Activated CD8-positive, alpha-beta T cell treated with anti-CD3 and anti-CD28 coated beads, Interleukin-2, amount 10 ng/mL, durations not matched to agents 7 days and 5 days (primary cell): ENCODE measurements around the gene GPX6. TPM values are rescaled to one million over a fixed set of nuclear protein-coding genes. Genes with fewer than 3 reads are reported as not detected.

Experiments
- ATAC-seq: fragments of 150-1000 bp; cut with Tn5 transposase; one replicate; pipeline ENCODE4 v1.10.0; 2021; ENCODE audit warnings: moderate library complexity
- CTCF ChIA-PET: fragments of 350-600 bp; sonication (Branson Sonifier 250); formaldehyde crosslinking; loops from one replicate; lab custom pipeline; 2021; ENCODE audit warnings: antibody characterized with exemption; lab: Charles Lee
- POLR2A ChIA-PET: fragments of 350-600 bp; sonication (Branson Sonifier 250); formaldehyde crosslinking; loops from one replicate; lab custom pipeline; 2021; ENCODE audit warnings: antibody characterized with exemption; lab: Charles Lee
- DNase-seq: peaks from one replicate; pipeline ENCODE4 v3.0.0-alpha.2; 2020
- H3K27ac Mint-ChIP-seq: one replicate; pipeline ENCODE4 v1.8.0; 2021; ENCODE audit warnings: mild to moderate bottlenecking, mixed read lengths
- H3K27me3 Mint-ChIP-seq: one replicate; pipeline ENCODE4 v1.8.0; 2021; ENCODE audit warnings: low read depth, mixed read lengths
- H3K36me3 Mint-ChIP-seq: one replicate; pipeline ENCODE4 v1.8.0; 2021; ENCODE audit warnings: low read depth, mixed read lengths
- H3K4me1 Mint-ChIP-seq: one replicate; pipeline ENCODE4 v1.8.0; 2021; ENCODE audit warnings: low read depth, mixed read lengths
- H3K4me3 Mint-ChIP-seq: one replicate; pipeline ENCODE4 v1.8.0; 2021; ENCODE audit warnings: mild to moderate bottlenecking, mixed read lengths
- H3K9me3 Mint-ChIP-seq: one replicate; pipeline ENCODE4 v1.8.0; 2022; ENCODE audit warnings: mixed read lengths; ENCODE audit not compliant: insufficient read depth
- total RNA-seq, 2 experiments: library from RNA; stranded (reverse); gene quantifications; one replicate each; pipeline ENCODE4 v1.2.3, GENCODE V29; 2021

GPX6 gene
- total RNA-seq, 2 experiments from 2014 or later = not detected

DNA sequence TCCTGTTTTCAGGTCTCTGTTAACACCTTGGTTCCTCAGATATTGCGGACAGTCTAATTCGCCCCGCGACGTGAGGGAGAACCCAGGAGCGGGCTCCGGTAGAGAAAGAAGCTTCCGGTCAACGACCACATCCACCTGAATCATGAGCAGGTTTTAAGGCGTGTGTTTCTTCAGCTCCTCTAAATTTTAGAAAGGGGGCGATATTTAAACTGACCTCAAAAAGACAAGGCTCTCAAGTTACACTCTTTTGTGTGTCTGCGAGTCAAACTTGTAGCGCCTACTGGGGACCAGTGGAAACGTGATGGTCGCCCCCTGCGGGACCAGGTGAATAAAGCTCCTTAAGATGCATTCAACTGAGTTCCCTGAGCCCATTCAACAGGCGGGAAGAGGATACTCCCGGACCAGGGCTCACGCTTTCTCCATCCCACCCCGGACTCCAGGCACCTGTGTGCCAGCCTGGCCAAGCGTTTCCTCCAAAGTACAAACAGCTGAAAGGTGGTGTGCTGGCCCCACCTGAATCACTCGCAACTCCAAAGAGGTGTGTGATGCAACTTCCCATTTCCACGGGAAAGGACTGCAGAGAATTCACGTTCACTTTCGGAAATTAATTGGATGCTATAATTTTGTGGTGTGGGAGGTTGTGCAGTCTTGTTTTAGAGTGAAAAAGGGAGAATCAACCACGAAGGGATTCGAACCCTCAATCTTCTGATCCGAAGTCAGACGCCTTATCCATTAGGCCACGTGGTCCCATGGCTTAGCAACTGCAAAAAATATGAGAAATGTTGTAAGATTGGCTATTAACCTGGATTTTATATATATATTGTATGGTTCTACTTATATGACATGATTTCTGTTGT lies 27.1 kb upstream of the GPX6 start:
- ChIA-PET POLR2A (interaction anchor here (1.2 kb wide), 1 partner anchor 193 kb away, joined by 4 read pairs; the partner anchor contains the start of gene ZKSCAN3), CTCF (interaction anchor here (0.8 to 1.8 kb wide), 19 partner anchors 9 to 193 kb away, joined by 3 to 9 read pairs (median 4); partner anchors contain the start of genes GPX6 and ZKSCAN3)
- H3K4me3 Mint-ChIP-seq = peak overlapping the region; percentile 74
- ATAC-seq = peak; percentile 81
- peak; percentile 69 for DNase-seq
- H3K9me3 Mint-ChIP-seq = peaks cover 6% of the 10 kb centered on the region
- peaks cover 25% of the 10 kb centered on the region for H3K4me1 Mint-ChIP-seq
- H3K27me3 Mint-ChIP-seq = peaks cover 61% of the 10 kb centered on the region
- H3K36me3 Mint-ChIP-seq = peaks cover 2% of the 10 kb centered on the region
- H3K27ac Mint-ChIP-seq = peak overlapping the region; percentile 65

DNA sequence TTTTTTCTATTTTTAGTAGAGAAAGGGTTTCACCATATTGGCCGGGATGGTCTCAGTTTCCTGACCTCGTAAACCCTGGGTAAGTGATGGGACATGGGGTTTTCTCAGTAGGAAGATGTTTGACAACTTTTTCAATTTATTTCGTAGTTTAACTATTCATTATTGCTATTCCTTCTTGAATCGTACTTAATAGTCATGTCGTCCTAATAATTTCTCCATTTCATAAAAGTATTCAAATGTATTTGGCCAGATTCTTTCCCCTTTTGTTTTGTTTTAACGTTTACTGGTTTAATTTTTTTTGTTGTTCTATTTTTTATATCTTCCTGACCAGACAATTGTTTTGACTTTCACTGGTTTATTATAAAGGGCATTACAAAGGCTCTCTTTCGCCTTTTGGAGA lies 26.4 kb upstream of the GPX6 start:
- no peak for DNase-seq
- ChIA-PET POLR2A (interaction anchor here (1.2 kb wide), 1 partner anchor 193 kb away, joined by 4 read pairs; the partner anchor contains the start of gene ZKSCAN3), CTCF (interaction anchor here (1.0 to 1.8 kb wide), 14 partner anchors 9 to 192 kb away, joined by 3 to 9 read pairs (median 4); partner anchors contain the start of genes GPX6 and ZKSCAN3)
- H3K4me3 Mint-ChIP-seq = peak overlapping the region; percentile 74
- peaks cover 2% of the 10 kb centered on the region for H3K36me3 Mint-ChIP-seq
- H3K9me3 Mint-ChIP-seq = peaks cover 6% of the 10 kb centered on the region
- H3K4me1 Mint-ChIP-seq = peaks cover 30% of the 10 kb centered on the region
- H3K27me3 Mint-ChIP-seq = peaks cover 60% of the 10 kb centered on the region
- no peak for ATAC-seq
- H3K27ac Mint-ChIP-seq = peak overlapping the region; percentile 65

- peak overlapping the region; percentile 35 for H3K4me3 Mint-ChIP-seq
- peaks cover 6% of the 10 kb centered on the region for H3K9me3 Mint-ChIP-seq
- ATAC-seq (no peak), DNase-seq (no peak)
- ChIA-PET CTCF (no interaction called here), POLR2A (no interaction called here)
- peaks cover 69% of the 10 kb centered on the region for H3K27me3 Mint-ChIP-seq
- H3K4me1 Mint-ChIP-seq = peaks cover 19% of the 10 kb centered on the region
- peaks cover 2% of the 10 kb centered on the region for H3K36me3 Mint-ChIP-seq
- no peak overlapping the region for H3K27ac Mint-ChIP-seq
Measured at GRCh38 chr6:28537509-28538140, 22.0 kb upstream of the GPX6 start.

- peaks cover 13% of the 10 kb centered on the region for H3K4me1 Mint-ChIP-seq
- ATAC-seq = no peak
- ChIA-PET CTCF (no interaction called here), POLR2A (no interaction called here)
- H3K36me3 Mint-ChIP-seq = peaks cover under 1% of the 10 kb centered on the region
- peaks cover 68% of the 10 kb centered on the region for H3K27me3 Mint-ChIP-seq
- H3K27ac Mint-ChIP-seq = no peak overlapping the region
- DNase-seq = no peak
- peak overlapping the region; percentile 35 for H3K4me3 Mint-ChIP-seq
- H3K9me3 Mint-ChIP-seq = peaks cover 2% of the 10 kb centered on the region
Measured at GRCh38 chr6:28537065-28537464, 21.5 kb upstream of the GPX6 start.

- Mint-ChIP-seq H3K27ac (no peak overlapping the region), H3K4me3 (no peak overlapping the region), H3K36me3 (no peaks in the 10 kb centered on the region), H3K4me1 (peaks cover 10% of the 10 kb centered on the region), H3K27me3 (peaks cover 65% of the 10 kb centered on the region), H3K9me3 (no peaks in the 10 kb centered on the region)
- ChIA-PET POLR2A (no interaction called here), CTCF (no interaction called here)
- DNase-seq (no peak), ATAC-seq (no peak)
Measured at GRCh38 chr6:28534875-28535274, 19.3 kb upstream of the GPX6 start.

DNA sequence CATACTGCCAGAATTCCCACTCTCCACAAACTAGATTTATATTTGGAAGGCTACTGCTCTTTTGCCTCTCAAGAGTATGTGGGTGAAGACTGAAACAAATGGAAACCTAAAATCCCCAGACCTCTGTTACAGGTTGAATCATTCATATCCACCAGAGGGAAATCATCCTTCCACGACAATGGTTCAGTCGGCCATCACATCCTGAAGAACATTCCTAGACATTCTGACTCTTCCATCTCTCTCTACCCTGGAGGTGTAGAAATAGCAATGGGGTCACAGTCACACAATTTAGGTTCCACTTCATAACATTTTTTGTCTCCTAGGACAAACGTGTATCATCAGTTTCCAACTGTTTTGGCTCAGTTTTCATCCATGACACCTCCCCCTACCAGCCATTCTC lies 18.7 kb upstream of the GPX6 start:
- ChIA-PET POLR2A (no interaction called here), CTCF (no interaction called here)
- DNase-seq = no peak
- H3K27me3 Mint-ChIP-seq = peaks cover 63% of the 10 kb centered on the region
- H3K9me3 Mint-ChIP-seq = no peaks in the 10 kb centered on the region
- H3K27ac Mint-ChIP-seq = no peak overlapping the region
- H3K4me1 Mint-ChIP-seq = peaks cover 10% of the 10 kb centered on the region
- no peak for ATAC-seq
- no peaks in the 10 kb centered on the region for H3K36me3 Mint-ChIP-seq
- no peak overlapping the region for H3K4me3 Mint-ChIP-seq

GRCh38 chr6:28531479-28532128 lies 16.0 kb upstream of the GPX6 start:
- H3K9me3 Mint-ChIP-seq = no peaks in the 10 kb centered on the region
- ATAC-seq = no peak
- ChIA-PET CTCF (interaction anchor here (1.2 to 1.6 kb wide), 3 partner anchors 11 to 176 kb away, joined by 3 read pairs; no protein-coding TSS in a partner anchor), POLR2A (no interaction called here)
- no peak overlapping the region for H3K27ac Mint-ChIP-seq
- peaks cover 63% of the 10 kb centered on the region for H3K27me3 Mint-ChIP-seq
- no peak for DNase-seq
- peaks cover 3% of the 10 kb centered on the region for H3K4me1 Mint-ChIP-seq
- no peak overlapping the region for H3K4me3 Mint-ChIP-seq
- no peaks in the 10 kb centered on the region for H3K36me3 Mint-ChIP-seq

GRCh38 chr6:28530777-28531176 lies 15.2 kb upstream of the GPX6 start:
- DNase-seq (no peak), ATAC-seq (no peak)
- no peaks in the 10 kb centered on the region for H3K36me3 Mint-ChIP-seq
- ChIA-PET POLR2A (no interaction called here), CTCF (interaction anchor here (1.2 to 1.6 kb wide), 2 partner anchors 12 to 175 kb away, joined by 3 read pairs; no protein-coding TSS in a partner anchor)
- no peak overlapping the region for H3K4me3 Mint-ChIP-seq
- no peak overlapping the region for H3K27ac Mint-ChIP-seq
- peaks cover 5% of the 10 kb centered on the region for H3K4me1 Mint-ChIP-seq
- peaks cover 65% of the 10 kb centered on the region for H3K27me3 Mint-ChIP-seq
- no peaks in the 10 kb centered on the region for H3K9me3 Mint-ChIP-seq

GRCh38 chr6:28525496-28526039 lies 10.0 kb upstream of the GPX6 start, which contains the start of gene GPX5:
GPX5 (plus strand) TSS chr6:28525881; CDS start chr6:28526014, 133 bp downstream.
- H3K9me3 Mint-ChIP-seq = no peaks in the 10 kb centered on the region
- ATAC-seq = peak; percentile 27
- peaks cover 32% of the 10 kb centered on the region for H3K4me1 Mint-ChIP-seq
- no peak within 1 kb of the TSS for H3K4me3 Mint-ChIP-seq
- CTCF ChIA-PET = interaction anchor here (0.6 kb wide), 1 partner anchor 17 kb away, joined by 3 read pairs; no protein-coding TSS in a partner anchor
- POLR2A ChIA-PET = no interaction called here
- H3K27ac Mint-ChIP-seq = peak within 1 kb of the TSS; percentile 35
- peaks cover 50% of the 10 kb centered on the region for H3K27me3 Mint-ChIP-seq
- DNase-seq = peak; percentile 46
- no peaks in the 10 kb centered on the region for H3K36me3 Mint-ChIP-seq

- H3K27ac Mint-ChIP-seq = no peak overlapping the region
- H3K9me3 Mint-ChIP-seq = no peaks in the 10 kb centered on the region
- peak overlapping the region; percentile 52 for H3K4me3 Mint-ChIP-seq
- ChIA-PET POLR2A (no interaction called here), CTCF (no interaction called here)
- peaks cover 50% of the 10 kb centered on the region for H3K27me3 Mint-ChIP-seq
- DNase-seq (peak; percentile 79), ATAC-seq (peak; percentile 99)
- no peaks in the 10 kb centered on the region for H3K36me3 Mint-ChIP-seq
- peaks cover 32% of the 10 kb centered on the region for H3K4me1 Mint-ChIP-seq
Measured at GRCh38 chr6:28523241-28523622, 7.6 kb upstream of the GPX6 start.

- peaks cover 32% of the 10 kb centered on the region for H3K4me1 Mint-ChIP-seq
- DNase-seq = no peak
- no peaks in the 10 kb centered on the region for H3K9me3 Mint-ChIP-seq
- POLR2A ChIA-PET = no interaction called here
- no peak for ATAC-seq
- H3K27ac Mint-ChIP-seq = no peak overlapping the region
- CTCF ChIA-PET = no interaction called here
- H3K4me3 Mint-ChIP-seq = peak overlapping the region; percentile 52
- no peaks in the 10 kb centered on the region for H3K36me3 Mint-ChIP-seq
- peaks cover 50% of the 10 kb centered on the region for H3K27me3 Mint-ChIP-seq
Measured at GRCh38 chr6:28522594-28523240, 7.1 kb upstream of the GPX6 start.
